GM21447 (cell line): ENCODE measurements around the gene SEMA7A.

Experiments used
- ATAC-seq: cut with Tn5 transposase; IDR thresholded peaks from one replicate; pipeline ENCODE4 v1.9.1; 2021; ENCODE audit not compliant: unreplicated experiment

The SEMA7A gene

DNA sequence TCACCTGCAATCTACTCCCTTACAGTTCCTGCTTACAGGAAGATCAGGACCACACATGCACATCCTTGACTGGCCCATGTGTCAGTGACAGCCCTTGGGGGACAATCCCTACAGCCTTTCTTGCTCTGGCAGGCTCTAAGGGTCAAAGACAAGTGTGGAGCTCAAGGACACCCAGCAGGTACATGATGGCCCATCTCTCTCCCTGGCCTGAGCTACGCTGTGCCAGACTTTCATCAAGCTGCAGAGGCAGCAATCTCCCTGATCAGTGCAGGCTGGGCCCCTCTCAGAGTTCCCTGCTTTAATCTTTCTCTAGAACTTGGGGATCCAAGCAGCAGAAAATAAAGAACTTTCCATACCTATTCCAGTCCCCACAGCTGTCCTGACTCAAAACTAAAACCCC lies 2.6 kb downstream of the SEMA7A start:
- ATAC-seq: no peak

DNA sequence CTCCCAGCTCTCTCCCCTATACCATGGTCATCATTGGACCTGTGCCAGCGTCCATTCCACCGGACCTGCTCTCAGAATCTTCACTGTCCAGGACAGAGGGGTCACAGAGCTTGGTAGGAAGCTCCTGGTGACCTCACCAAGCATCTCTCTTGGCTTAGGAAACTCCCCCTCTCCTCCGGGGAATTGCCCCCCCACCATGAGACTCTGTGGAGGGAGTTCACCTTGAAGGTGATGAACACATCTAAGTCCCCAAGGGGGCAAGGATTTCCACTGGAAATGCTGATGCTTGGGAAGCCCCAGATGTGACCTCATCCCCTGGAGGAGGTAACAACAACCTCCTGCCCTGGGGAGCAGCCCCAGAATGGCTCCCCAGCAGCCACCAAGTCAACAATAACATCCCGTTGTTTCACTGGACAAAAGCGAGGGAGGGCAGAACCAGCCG lies 3.2 kb downstream of the SEMA7A start:
- ATAC-seq: no peak

DNA sequence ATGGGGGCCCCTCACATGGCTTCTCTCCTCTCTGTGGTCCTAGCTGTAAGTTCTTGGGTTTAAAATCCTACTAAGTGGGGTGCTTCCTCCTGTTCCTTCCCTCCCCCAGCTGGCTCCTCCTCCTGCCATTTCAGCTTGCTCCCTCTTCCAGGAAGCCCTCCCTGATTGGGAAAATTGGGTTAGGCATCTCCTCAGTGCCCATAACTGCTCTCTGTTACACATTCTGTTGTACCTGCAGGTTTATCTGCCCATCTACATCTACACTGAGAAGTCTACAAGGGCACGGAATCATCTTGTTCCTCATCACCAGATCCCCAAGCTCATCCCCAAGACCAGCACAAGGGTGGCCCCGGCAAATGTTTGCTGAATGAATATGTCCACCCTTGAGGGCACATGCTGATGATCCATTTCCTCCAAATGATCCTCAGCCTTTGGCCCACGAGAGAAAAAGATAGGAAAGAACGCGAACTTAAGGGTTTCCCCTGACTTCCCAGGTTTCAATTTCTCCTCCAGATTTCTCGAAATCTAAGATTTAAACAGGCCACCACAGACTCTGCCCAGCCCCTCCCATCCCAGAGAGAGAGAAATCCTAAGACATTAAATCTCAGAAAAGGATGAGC lies 3.9 kb downstream of the SEMA7A start:
- no peak for ATAC-seq

DNA sequence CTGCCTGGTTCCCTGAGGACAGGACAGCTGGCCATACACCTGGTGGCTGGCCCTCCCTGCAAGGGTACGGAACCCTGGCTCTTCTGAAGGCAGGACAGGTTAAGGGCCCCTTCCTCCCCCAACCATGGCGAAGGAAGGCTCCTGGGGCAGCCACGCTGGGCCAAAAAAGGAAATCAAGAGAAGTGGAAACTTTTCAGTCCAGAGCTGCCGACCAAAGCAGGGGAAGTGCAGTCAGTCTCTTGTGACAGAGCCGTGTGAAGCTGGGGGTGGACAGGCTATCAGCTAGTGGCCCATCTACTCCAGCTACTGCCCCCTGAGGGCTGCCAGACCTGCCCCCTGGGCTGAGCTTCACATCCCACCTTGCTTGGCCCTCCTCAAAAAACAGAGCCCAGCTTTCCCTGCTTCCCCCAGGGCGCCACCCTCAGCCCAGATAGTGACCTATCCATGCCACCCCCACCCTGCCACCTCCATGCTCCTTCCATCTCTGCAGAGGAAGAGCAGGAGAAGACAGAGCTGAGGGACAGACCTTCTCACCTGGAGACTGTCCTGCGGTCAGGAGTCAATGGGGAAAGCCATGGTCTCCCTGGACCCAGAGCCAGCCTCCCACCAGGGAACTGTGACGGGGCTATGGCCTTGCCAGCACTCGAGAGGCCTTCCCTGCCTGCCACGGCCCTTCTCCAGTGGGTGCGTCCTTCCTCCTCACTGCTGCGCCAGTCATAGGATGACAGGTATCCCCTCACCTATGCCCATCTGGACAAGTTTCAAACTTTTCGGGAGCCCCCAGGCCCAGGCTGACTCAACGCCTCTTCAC lies 4.6 kb downstream of the SEMA7A start:
- no peak for ATAC-seq

DNA sequence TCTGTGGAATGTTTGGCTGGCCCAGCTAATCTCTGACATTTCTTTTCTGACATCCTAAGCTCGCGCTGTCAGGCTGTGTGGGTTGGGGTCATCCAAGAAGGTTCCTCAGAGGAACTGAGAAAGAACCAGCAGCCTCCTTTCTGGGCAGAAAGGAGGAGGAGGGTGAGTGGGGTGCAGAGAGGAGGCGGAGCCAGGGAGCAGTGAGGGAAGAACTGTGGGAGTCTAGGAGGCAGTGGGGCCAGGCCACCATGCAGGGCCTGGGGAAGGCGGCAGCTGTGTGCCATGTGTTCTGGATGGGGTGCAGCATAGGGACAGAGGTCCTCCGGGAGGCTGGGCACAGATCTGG lies 5.3 kb downstream of the SEMA7A start:
- ATAC-seq: no peak

DNA sequence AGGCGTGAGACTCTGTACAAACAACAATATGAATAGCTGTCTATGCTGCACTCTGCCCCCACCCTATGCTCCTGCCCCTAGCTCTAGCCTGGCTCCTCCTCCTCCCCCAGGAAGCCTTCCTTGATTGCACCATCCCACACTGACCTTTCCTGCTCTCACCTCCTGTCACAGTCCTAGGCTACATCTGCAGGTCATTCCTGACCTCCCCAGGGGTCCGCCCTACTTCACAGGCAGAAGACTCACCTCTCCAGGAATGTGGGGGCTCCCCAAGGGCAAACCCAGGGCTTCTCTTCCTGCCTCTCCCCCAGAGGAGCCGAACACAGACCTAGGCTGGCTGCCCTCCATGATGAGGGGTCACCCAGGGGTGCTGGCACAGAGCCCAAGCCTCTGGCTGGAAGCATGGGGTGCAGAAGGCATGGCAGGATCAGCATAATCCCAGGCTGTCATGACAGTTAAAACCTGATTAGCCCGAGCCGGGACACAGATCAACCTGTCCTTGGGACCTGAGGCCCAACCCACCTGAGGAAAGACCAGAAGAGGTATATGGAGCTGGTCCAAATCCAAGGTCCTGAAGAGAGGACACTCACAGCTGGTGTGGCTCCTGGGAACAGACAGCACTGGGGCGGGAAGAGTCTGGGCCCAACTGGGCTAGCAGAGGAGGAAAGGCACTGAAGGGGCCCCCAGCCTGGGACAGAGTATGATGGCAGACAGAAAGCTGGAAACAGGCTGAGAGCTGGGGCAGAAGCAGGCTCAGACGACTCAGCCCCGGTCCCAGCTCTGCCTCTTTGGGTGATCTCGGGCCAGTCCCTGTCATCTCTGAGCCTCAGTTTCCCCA lies 5.9 kb downstream of the SEMA7A start:
- ATAC-seq: no peak

DNA sequence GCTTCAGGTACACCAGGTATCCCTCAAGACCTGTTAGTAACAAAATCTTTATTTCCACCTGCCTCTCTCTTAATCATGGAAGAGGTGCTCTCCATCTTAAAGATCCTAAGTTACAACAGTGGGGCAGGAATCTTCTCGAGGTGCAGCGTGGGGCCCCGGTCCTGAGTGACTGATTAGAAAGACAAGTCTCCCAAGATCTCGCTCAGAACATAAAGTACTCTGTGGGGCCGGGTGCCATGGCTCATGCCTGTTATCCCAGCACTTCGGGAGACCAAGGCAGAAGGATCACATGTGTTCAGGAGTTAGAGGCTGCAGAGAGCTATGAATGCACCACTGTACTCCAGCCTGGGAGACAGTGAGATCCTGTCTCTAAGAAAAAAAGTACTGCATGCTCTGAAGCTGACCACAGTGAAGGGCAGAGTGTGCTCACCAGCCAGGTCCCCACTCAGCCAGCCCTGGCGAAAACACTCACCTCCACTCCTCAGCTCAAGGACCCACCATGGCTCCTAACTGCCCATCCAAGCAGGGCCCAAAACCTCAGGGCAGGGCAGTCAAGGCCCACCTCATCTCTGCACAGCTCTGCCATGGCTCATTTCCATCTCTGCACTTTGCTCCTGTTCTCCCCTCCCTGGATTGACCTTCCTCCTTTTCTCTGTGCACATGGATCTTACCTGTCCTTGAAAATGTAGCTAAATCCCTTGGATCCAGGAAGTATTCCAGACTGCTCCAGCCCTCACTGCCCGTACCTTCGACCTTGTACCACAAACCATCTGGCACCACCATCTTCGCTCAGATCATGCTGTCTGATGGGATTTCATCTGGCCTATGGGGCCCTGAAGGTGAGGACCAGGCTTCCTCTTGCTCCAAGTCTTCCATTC lies 7.1 kb downstream of the SEMA7A start:
- no peak for ATAC-seq

DNA sequence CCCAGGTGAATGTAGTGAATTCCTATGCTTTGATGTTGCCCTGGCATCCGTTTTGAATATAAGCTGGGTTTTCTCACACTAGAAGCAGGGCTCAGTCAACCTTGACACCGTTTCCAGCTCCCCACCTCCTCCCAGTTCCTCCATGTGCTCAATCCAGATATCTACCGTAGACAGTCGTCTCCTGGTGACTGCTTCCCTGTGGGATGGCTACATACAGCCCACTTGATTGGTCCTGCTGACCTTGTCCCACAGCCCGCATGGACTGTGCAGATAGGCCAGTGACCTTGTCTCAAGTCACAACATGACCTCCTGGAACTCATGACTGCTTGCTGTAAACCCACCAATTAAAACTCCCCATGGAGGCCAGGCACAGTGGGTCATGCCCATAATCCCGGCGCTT lies 8.1 kb downstream of the SEMA7A start:
- ATAC-seq: no peak

DNA sequence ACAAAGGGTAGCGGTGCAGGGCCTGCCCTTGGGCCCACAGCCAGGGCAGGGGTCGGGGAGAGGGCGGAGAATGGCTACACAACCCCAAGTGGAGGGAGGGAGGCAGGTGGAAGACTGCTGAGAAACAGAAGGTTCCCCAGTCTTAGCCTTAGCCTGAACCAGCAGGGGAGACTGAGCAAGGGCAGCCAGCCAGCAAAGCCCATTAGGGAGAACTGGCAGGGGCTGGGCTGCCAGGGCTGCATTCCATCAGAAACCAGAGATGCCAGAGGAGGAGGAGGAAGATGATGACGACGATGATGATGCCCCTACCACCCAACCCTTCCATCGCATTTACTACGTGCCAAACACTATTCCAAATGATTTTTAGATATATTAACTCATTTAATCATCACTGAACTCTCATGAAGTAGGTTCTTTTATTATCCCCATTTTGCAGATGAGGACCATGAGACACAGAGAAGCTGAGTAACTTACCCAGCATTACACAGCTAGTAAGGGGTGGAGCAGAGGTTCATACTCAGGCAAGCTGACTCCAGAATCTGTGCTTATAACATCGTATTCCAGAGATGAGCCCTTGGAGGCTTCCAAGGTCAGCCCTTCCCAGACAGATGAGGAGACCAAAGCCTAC lies 8.7 kb downstream of the SEMA7A start:
- no peak for ATAC-seq

DNA sequence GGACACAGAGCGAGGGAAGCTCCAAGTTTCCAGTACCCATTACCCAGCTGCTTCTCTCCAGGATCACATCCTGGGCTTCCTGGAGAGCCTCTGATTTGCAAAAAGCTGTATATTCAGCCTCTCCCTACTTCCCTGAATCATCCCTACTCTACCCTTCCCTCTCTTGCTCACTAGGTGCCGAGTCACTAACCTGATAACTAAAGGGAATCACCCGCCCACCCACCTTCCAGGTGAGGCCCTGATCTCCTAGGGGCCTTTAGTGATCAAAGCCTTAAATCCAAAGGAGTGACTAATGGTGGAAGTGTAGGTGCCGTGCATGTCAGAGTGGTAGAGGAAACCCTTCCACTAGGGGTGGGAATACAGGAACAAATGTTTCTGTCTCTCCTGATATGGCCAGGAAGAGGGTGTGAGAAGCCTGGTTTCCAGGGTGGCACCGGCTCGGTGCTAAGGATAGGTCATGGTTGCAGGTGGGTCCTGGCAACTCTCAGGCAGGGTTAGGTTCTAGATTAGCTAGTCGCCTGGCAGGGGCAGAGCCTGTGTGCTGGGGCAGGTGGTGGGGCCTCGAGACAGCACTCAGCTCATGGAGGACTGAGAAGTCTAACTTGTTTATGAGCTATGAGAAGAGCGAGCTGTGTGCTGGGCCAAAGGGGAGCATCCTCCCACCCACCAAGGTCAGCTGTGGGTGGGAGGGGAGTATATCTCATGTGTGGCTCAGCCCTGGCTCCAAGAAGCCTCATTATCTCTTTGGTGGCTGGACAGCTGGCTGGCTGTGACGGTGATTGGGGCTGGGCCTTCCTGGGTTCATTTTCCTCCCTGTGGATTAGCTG lies 10.1 kb downstream of the SEMA7A start:
- ATAC-seq: no peak

DNA sequence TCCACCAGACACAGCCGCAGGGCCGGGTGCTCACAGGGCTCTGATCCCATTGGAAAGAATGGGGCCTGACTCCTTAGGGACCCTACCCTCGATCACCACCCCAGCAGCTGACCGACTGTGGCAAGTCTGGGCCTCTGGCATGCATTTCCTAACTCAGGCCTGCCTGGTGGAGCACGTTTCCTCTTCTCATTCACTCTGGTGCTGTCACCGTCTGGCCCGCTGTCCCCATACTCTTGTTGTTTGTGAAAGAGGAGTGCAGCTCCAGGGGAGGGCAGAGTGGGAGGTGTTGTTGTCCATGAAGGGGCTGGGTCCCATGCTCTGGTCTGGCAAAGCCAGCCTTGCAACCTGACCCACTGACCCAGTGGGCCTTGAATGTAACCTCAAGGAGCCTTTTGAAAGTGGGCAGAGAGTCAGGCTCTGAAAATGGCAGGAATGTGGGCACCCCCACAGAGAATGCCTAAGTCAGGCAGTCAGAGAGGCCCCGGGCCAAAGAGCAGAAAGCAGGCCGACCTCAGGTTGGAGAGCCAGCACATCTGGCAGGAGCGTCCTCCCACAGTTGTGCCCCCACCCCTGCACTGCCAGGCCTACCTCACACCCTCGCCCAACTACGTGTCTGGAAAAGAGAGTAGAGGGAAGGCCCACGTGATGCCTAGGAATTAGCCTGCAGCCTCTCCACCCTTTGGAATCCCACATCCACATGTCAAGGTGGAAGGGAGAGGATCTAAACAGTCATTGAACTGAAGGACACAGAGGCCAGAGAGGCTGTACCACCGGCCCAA lies 10.9 kb downstream of the SEMA7A start:
- no peak for ATAC-seq

DNA sequence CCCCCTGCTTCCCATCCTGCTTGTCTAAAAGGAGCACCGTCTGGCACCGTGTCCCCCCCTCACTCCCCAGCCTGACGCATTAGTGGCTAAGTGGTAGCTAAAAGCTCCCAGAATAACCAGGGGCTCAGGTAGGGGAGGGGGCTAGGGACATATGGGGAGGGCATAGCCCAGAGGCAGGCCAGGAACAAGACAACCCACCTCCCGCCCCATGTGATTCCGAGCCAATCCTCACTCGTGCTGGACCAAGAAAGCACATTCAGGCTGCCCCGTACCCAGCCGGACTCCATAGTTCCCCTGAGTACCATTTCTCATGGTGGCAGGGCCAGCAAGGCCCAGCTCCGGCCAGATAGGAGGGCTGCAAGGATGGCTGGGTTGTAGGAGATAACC lies 11.5 kb downstream of the SEMA7A start:
- ATAC-seq: no peak

DNA sequence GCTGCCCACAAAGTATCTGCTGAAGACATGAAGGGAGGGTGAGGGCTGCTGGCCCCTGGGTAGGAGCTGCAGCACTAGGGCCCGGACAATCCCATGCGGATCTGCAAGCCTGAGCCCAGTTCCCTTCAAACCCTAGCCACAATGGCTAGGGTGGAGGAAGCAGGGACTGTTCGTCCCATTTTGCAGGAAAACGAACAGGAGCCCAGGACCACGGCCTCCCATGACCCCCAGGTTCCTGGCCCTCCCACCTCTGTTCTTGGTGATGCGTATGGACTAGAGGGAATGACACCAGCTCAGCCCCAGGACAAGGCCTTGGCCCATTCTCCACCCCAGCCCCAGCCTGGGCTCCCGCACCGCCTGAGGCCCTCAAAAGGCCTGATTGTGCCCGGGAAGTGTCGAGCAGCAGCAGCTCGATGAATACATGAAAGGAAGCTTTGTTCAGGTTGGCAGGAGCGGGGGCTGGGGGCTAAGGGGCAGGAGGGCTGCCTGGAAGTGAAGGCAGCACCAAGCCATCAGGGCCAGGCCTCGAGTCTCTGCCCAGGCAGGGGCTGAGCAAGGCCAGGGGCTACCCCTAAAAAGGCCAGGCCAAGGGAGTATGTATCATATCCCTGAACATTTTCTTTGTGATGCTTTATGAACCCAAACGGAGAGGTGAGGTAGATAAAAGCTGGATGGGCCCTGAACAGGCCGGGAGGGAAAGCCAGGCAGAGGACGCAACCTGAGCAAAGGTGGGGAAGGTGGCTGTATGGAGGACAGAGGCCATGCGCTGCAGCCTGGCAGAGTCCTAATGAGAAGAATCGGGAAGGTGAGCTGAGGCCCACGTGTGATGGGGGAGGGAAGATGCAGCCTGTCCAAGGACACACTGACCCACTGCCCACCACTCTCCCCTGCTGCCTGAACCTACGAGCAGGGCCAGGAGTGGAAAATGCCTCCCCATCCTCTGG lies 12.2 kb downstream of the SEMA7A start:
- no peak for ATAC-seq

DNA sequence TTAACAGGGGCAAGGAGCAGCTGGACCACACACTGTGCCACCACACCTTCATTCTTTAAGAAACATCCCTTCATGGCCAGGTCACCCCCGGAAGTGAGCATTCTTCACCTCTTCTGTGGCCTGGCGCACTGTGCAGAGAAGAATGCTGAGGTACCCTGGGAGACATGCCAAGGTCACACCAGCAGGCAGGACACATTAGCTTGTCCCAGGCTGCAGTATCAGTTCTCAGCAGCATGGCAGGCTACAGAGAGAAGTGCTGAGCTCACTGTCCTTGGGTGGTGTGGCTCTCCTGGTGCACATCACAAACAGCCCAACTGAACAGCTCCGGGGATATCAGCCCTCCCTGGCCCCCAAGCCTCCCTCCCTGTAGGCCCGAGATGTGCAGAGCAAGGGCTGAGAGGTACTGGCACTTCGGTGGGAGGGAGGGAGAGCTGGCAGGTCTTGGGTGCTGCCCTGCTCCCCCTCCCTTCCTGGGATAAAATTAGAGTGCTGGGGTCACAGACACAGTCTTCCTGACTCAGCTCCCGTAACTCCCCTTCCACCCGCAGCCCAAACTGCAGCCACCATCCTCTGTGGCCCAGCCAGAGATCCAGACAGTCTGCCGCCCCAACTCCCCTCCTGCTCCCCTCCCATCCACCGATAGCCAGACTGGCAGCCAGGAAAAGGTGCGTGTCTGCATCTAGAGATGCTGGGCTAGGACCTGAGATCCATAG lies 13.4 kb downstream of the SEMA7A start:
- ATAC-seq: no peak

DNA sequence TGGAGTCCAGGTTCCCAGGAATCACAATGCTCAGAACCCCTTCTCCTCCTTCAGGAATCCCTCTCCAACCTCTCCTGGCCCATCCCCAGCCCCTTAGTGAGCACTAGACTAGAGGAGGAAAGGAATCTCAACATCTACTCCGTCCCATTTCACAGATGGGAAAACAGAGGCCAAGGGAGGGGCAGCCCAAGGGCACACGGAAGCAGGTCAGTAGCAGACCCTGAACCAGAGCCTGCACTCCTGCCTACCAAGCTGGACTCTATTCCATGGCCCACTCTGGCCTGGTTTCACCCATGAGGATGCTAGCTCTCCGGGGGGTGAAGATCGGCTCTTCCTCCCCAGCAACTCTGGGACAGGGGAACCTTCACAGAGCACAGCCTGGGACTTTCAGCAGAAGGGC lies 14.3 kb downstream of the SEMA7A start:
- ATAC-seq: no peak

DNA sequence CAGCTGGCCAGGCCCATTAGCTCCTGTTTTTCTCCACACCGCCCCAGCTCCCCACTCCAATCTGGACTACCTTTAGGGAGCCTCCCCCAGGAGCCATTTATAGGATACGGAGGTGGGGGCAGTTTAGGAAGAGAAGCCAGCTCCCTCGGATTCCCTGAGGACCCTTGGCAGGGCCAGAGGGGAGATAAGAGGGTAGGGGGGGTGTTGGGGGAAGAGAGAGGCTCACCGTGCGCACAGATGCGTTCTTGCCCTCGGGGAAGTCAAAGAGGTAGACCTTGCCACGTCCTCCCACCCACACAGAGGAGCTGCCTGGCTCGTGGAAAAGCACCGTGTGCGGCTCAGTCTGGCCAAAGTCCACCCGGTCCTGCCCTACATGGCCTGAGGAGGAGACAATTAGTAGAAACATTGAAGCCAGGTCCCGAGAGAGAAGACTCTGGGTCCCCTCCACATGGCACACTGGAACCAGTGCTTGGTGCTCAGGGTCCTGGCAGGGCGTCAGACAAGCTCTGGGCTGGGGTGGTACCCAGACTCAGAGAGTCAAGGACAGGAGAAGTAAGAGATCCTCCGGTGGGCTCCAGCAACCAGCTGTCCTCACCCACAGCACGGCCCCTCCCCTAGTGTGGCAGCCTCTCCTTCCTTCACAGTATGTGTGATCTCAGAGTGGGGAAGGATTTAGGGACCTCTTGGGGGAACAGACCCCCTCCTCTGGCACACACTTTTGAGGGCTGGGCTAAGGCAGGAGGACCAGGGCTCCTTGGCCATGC lies 15.0 kb downstream of the SEMA7A start:
- ATAC-seq: no peak
